GM12878 (cell line): Measurements from ENCODE around the gene OTOG. TPM values are rescaled to one million over a fixed set of nuclear protein-coding genes. Genes with fewer than 3 reads are reported as not detected.

Source experiments
- EP300 ChIP-seq, 2 experiments: fragments of 150-350 bp in 1 of 2; IDR thresholded peaks; 2 replicates each; pipeline ENCODE4 v1.6.1; 2011 to 2012; ENCODE audit warnings: low read depth in 2 of 2, low read length in 2 of 2, borderline replicate concordance in 1 of 2, improper control_type of control experiment in 1 of 2, inconsistent platforms in 1 of 2; ENCODE audit not compliant: control insufficient read depth in 1 of 2
- MEF2B ChIP-seq: fragments of 450-650 bp; IDR thresholded peaks from 2 replicates; pipeline ENCODE4 v1.6.1; 2018; ENCODE audit warnings: mild to moderate bottlenecking, moderate library complexity; ENCODE audit not compliant: partially characterized antibody, poor library complexity, severe bottlenecking
- MLLT1 ChIP-seq: fragments of 450-650 bp; IDR thresholded peaks from 2 replicates; pipeline ENCODE4 v1.6.1; 2016; ENCODE audit warnings: mild to moderate bottlenecking
- NBN ChIP-seq: fragments of 450-650 bp; IDR thresholded peaks from 2 replicates; pipeline ENCODE4 v1.6.1; 2016
- POLR2AphosphoS5 ChIP-seq: IDR thresholded peaks from 2 replicates; pipeline ENCODE4 v1.6.1; 2011; ENCODE audit warnings: mild to moderate bottlenecking, low read length, inconsistent platforms
- POU2F2 ChIP-seq: IDR thresholded peaks from 3 replicates; pipeline ENCODE4 v1.6.1; 2011; ENCODE audit warnings: low read depth, mild to moderate bottlenecking, low read length, borderline replicate concordance
- REST ChIP-seq: IDR thresholded peaks from 2 replicates; pipeline ENCODE4 v1.6.1; 2012; ENCODE audit warnings: mild to moderate bottlenecking, low read depth, low read length
- SPI1 ChIP-seq: IDR thresholded peaks from 2 replicates; pipeline ENCODE4 v1.6.1; 2011; ENCODE audit warnings: low read depth, mild to moderate bottlenecking, low read length, moderate library complexity, borderline replicate concordance; ENCODE audit not compliant: insufficient read depth
- polyA plus RNA-seq, 11 experiments: library from polyadenylated mRNA; depleted of rRNA in 4 of 11; unstranded in 6 of 11; stranded (reverse) in 5 of 11; fragments of >200 nt; fragmentation: Nextera tagmentation in 4 of 11; fragmentation: Illumina TruSeq in 1 of 11; extraction: Ambion mirVana in 4 of 11; extraction: Trizol in 1 of 11; gene quantifications; 1 replicate in 1 of 11; 2 replicates in 10 of 11; pipeline versions ENCODE4 v1.2.1 to v1.2.3, GENCODE V29; 2011 to 2016; ENCODE audit warnings: inconsistent platforms in 2 of 11, missing spikeins in 2 of 11, low read depth in 1 of 11
- total RNA-seq, 4 experiments: library from RNA; depleted of rRNA in 3 of 4; stranded (reverse); fragments of >200 nt in 3 of 4; fragmentation: Illumina TruSeq in 1 of 4; extraction: Trizol in 1 of 4; gene quantifications; 2 replicates each; pipeline versions ENCODE4 v1.2.1 to v1.2.3, GENCODE V29; 2013 to 2021
- TF ChIP-seq, protein P1 (sequence below): IDR thresholded peaks from 2 replicates; pipeline ENCODE4 v1.6.1; 2012; ENCODE audit warnings: low read depth, low read length, improper control_type of control experiment

Gene OTOG
- total and polyA plus RNA-seq, 10 of the 15 experiments (the other 5 are each of a cell fraction or from before 2014, with no cell fraction given), result not detected

DNA sequence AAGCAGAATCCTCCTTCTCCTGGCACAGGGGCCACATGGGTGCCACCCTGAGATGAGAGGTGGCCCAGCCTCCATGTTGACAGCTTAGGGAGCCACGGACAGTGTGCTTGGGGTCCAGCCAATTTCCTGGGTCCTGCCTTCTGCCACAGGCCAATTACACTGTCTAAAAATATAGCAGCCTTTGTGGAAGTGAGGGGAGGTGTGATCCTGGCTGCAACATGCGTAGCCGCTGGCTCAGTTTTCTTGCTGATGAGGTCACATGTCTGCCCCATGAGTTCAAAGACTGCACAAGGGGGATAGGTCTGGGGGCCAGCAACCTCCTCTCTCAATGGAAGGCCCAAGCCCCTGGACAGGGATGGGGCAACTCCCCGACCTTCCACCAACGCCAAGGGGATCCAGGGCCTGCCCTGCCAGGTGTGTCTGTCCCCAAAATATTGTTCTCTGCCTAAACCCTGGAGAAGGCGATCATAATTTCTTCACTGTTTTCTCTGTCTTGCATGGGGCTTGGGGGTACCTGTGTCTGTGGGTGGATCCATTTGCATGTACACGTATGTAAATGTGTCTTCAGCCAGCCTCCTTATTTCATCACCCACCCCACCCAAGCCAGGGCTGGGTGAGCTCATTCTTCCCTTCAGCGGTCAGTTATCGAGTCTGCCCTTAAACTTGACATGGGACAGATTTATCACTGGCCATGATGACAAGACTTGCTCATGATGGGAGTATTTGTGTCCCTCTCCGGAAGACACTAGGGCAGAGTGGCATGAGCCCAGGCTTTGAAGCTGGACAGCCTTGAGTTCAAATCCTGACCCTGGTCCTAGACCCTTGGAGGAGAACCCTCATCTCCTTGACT, 59.4 kb downstream of the OTOG start (continued):
- TF ChIP-seq MLLT1, result no peak
- no peak for TF ChIP-seq POU2F2
- TF ChIP-seq, protein P1, sequence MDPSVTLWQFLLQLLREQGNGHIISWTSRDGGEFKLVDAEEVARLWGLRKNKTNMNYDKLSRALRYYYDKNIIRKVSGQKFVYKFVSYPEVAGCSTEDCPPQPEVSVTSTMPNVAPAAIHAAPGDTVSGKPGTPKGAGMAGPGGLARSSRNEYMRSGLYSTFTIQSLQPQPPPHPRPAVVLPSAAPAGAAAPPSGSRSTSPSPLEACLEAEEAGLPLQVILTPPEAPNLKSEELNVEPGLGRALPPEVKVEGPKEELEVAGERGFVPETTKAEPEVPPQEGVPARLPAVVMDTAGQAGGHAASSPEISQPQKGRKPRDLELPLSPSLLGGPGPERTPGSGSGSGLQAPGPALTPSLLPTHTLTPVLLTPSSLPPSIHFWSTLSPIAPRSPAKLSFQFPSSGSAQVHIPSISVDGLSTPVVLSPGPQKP, result no peak
- no peak for TF ChIP-seq EP300 (IDR thresholded peaks at IDR 0.05; ENCODE audit: borderline replicate concordance in 1 of 2, control insufficient read depth in 1 of 2, low read depth in 2 of 2, low read length in 2 of 2)
- no peak for TF ChIP-seq MEF2B
- no peak for TF ChIP-seq POLR2AphosphoS5
- TF ChIP-seq SPI1, result no peak
- no peak for TF ChIP-seq NBN
- no peak for TF ChIP-seq REST
